Keratinocyte (primary cell): Measurements from ENCODE around the gene F7.

Experiments used
- CTCF ChIP-seq, 3 experiments: IDR thresholded peaks in 1 of 3; conservative IDR thresholded peaks in 1 of 3; optimal IDR thresholded peaks in 1 of 3; 2 replicates in 2 of 3; 3 replicates in 1 of 3; pipeline versions ENCODE3 to v1.5.1; 2011; ENCODE audit warnings: low read length in 3 of 3, mild to moderate bottlenecking in 3 of 3, moderate library complexity in 2 of 3, control low read depth in 1 of 3, inconsistent platforms in 1 of 3; ENCODE audit not compliant: insufficient read depth in 2 of 3; ENCODE audit errors: extremely low read depth in 1 of 3
- EZH2 ChIP-seq: IDR thresholded peaks from one replicate; pipeline ENCODE4 v1.6.1; 2012; ENCODE audit warnings: inconsistent platforms, mild to moderate bottlenecking, low read length, moderate library complexity

- TF ChIP-seq CTCF (optimal IDR thresholded peaks at IDR 0.05 in 1 of 3, IDR thresholded peaks at IDR 0.05 in 1 of 3, conservative IDR thresholded peaks at IDR 0.05 in 1 of 3; ENCODE audit: extremely low read depth in 1 of 3, insufficient read depth in 2 of 3, low read length in 3 of 3) (no peak), EZH2 (peak; percentile 67)
Measured at GRCh38 chr13:113152691-113152983, 47.0 kb downstream of the F7 start.
